HCT116 (cell line): Measurements from ENCODE around the gene SERGEF. TPM values are rescaled to one million over a fixed set of nuclear protein-coding genes. Genes with fewer than 3 reads are reported as not detected.

Source experiments
- ATAC-seq: fragments of 200-7000 bp; cut with Tn5 transposase; 2 replicates; pipeline ENCODE4 v1.9.1; 2020; ENCODE audit warnings: mild to moderate bottlenecking, moderate library complexity
- BruUV-seq: library from RNA; stranded (reverse); fragments of 400-500 nt; replicated peaks from 2 replicates; lab custom pipeline; 2021; lab: Mats Ljungman, UMichigan
- CTCF ChIA-PET: fragments of 300-600 bp; sonication (Branson Sonifier 250); formaldehyde crosslinking; loops from one replicate; lab custom pipeline; 2021; ENCODE audit warnings: antibody characterized with exemption; lab: Charles Lee
- POLR2A ChIA-PET: fragments of 300-600, 350-600 bp; sonication (Branson Sonifier 250); formaldehyde crosslinking; loops from one replicate; lab custom pipeline; 2021; ENCODE audit warnings: antibody characterized with exemption; lab: Charles Lee
- RAD21 ChIA-PET, 2 experiments: fragments of 300-600 bp; sonication (Branson Sonifier 250); formaldehyde crosslinking; loops; one replicate each; lab custom pipeline; 2023; ENCODE audit warnings: low total read pairs in 2 of 2; ENCODE audit not compliant: uncharacterized antibody in 2 of 2, unreplicated experiment in 2 of 2, low non-redundant PET in 1 of 2; lab: Charles Lee
- DNase-seq: peaks from one replicate; pipeline ENCODE4 v3.0.0-alpha.2; 2010; ENCODE audit warnings: low read depth, low spot score
- H2AFZ ChIP-seq: fragments of 200-600 bp; shearing (Covaris generic), sonication (generic); 2 replicates; pipeline ENCODE4 v1.6.1; 2017; ENCODE audit warnings: low read depth, mixed run types, mixed read lengths, antibody characterized with exemption, low read length; ENCODE audit not compliant: poor library complexity, severe bottlenecking
- H3K27ac ChIP-seq: 2 replicates; pipeline ENCODE4 v1.5.1; 2012; ENCODE audit warnings: low read depth, low read length
- H3K27me3 ChIP-seq: fragments of 200-600 bp; sonication (generic); 2 replicates; pipeline ENCODE4 v1.6.1; 2016; ENCODE audit warnings: mixed run types, low read length, mixed read lengths; ENCODE audit not compliant: insufficient read depth
- H3K36me3 ChIP-seq, 2 experiments: fragments of 200-500 bp in 1 of 2; fragments of 200-600 bp in 1 of 2; sonication (Bioruptor generic) in 1 of 2; sonication (generic) in 1 of 2; 2 replicates each; pipeline versions ENCODE4 v1.5.1 to v1.6.1; 2014 to 2016; ENCODE audit warnings: low read length in 2 of 2, inconsistent platforms in 1 of 2, mixed read lengths in 1 of 2, mixed run types in 1 of 2; ENCODE audit not compliant: insufficient read depth in 2 of 2, control insufficient read depth in 1 of 2
- H3K4me1 ChIP-seq, 2 experiments: fragments of 200-600 bp in 1 of 2; sonication (generic) in 1 of 2; 2 replicates each; pipeline versions ENCODE4 v1.5.1 to v1.6.1; 2012 to 2017; ENCODE audit warnings: low read length in 2 of 2, inconsistent platforms in 1 of 2, mild to moderate bottlenecking in 1 of 2, mixed read lengths in 1 of 2, mixed run types in 1 of 2, moderate library complexity in 1 of 2; ENCODE audit not compliant: insufficient read depth in 2 of 2, control insufficient read depth in 1 of 2
- H3K4me2 ChIP-seq: fragments of 200-600 bp; sonication (generic); 2 replicates; pipeline ENCODE4 v1.6.1; 2017; ENCODE audit warnings: mixed run types, low read length, mixed read lengths
- H3K4me3 ChIP-seq, 2 experiments: fragments of 200-600 bp in 1 of 2; sonication (generic) in 1 of 2; replicated peaks in 1 of 2; 2 replicates each; pipeline ENCODE4 v1.5.1; 2011 to 2016; ENCODE audit warnings: low read length in 2 of 2, control low read depth in 1 of 2, low read depth in 1 of 2, mild to moderate bottlenecking in 1 of 2, mixed read lengths in 1 of 2, mixed run types in 1 of 2
- H3K79me2 ChIP-seq: fragments of 200-600 bp; sonication (generic); 2 replicates; pipeline ENCODE4 v1.6.1; 2017; ENCODE audit warnings: mild to moderate bottlenecking, mixed run types, low read length, moderate library complexity, mixed read lengths; ENCODE audit not compliant: insufficient read depth
- H3K9ac ChIP-seq: fragments of 200-600 bp; sonication (generic); 2 replicates; pipeline ENCODE4 v1.6.1; 2016; ENCODE audit warnings: low read length, mixed read lengths
- H3K9me2 ChIP-seq: fragments of 200-600 bp; sonication (generic), shearing (Covaris generic); 2 replicates; pipeline ENCODE4 v1.6.1; 2017; ENCODE audit warnings: mixed run types, mild to moderate bottlenecking, moderate library complexity; ENCODE audit not compliant: insufficient read depth
- H3K9me3 ChIP-seq, 2 experiments: fragments of 200-500 bp in 1 of 2; fragments of 200-600 bp in 1 of 2; sonication (Bioruptor generic) in 1 of 2; sonication (generic) in 1 of 2; 2 replicates each; pipeline ENCODE4 v1.6.1; 2014 to 2017; ENCODE audit warnings: low read length in 2 of 2, mixed read lengths in 2 of 2, inconsistent platforms in 1 of 2, low read depth in 1 of 2, mild to moderate bottlenecking in 1 of 2, mixed run types in 1 of 2, moderate library complexity in 1 of 2; ENCODE audit not compliant: control insufficient read depth in 1 of 2, insufficient read depth in 1 of 2
- H4K20me1 ChIP-seq: fragments of 200-600 bp; sonication (generic), shearing (Covaris generic); 2 replicates; pipeline ENCODE4 v1.6.1; 2017; ENCODE audit warnings: mixed run types, mild to moderate bottlenecking, moderate library complexity; ENCODE audit not compliant: insufficient read depth
- CBX3 ChIP-seq: IDR thresholded peaks from 2 replicates; pipeline ENCODE4 v1.6.1; 2012; ENCODE audit warnings: low read depth
- EGR1 ChIP-seq: IDR thresholded peaks from 2 replicates; pipeline ENCODE4 v1.6.1; 2012; ENCODE audit warnings: low read depth
- ELF1 ChIP-seq: IDR thresholded peaks from 2 replicates; pipeline ENCODE4 v1.6.1; 2012; ENCODE audit warnings: low read depth, borderline replicate concordance
- EZH2 ChIP-seq: fragments of 200-600 bp; sonication (generic); IDR thresholded peaks from 2 replicates; pipeline ENCODE4 v1.6.1; 2017; ENCODE audit warnings: antibody characterized with exemption, mixed run types
- EZH2phosphoT487 ChIP-seq: fragments of 200-600 bp; IDR thresholded peaks from 2 replicates; pipeline ENCODE4 v1.6.1; 2018; ENCODE audit warnings: antibody characterized with exemption, borderline replicate concordance
- JUND ChIP-seq: IDR thresholded peaks from 2 replicates; pipeline ENCODE4 v1.6.1; 2012
- POLR2A ChIP-seq: IDR thresholded peaks from 2 replicates; pipeline ENCODE4 v1.7.0; 2011; ENCODE audit warnings: borderline replicate concordance; ENCODE audit not compliant: insufficient read depth, insufficient read length; ENCODE audit errors: extremely low read depth
- POLR2AphosphoS5 ChIP-seq: IDR thresholded peaks from 2 replicates; pipeline ENCODE4 v1.6.1; 2011; ENCODE audit warnings: mild to moderate bottlenecking, low read depth, low read length, moderate library complexity
- RAD21 ChIP-seq: IDR thresholded peaks from 2 replicates; pipeline ENCODE4 v1.6.1; 2012; ENCODE audit warnings: low read depth, mild to moderate bottlenecking
- SIN3A ChIP-seq: IDR thresholded peaks from 2 replicates; pipeline ENCODE4 v1.6.1; 2012; ENCODE audit warnings: low read depth
- SP1 ChIP-seq: IDR thresholded peaks from 2 replicates; pipeline ENCODE4 v1.6.1; 2012; ENCODE audit warnings: low read depth
- ZFX ChIP-seq: fragments of 450-650 bp; IDR thresholded peaks from 2 replicates; pipeline ENCODE4 v1.6.1; 2017
- ZNF274 ChIP-seq: fragments of 200-500 bp; sonication (Bioruptor generic); IDR thresholded peaks from 2 replicates; pipeline ENCODE4 v1.6.1; 2014; ENCODE audit warnings: mild to moderate bottlenecking, low read depth, low read length, inconsistent platforms
- intact Hi-C: fragments of 100-400 bp; cut with micrococcal nuclease; formaldehyde crosslinking; loops from 2 replicates; pipeline ENCODE4 v1.10.0; 2022
- total RNA-seq: library from RNA; stranded (reverse); gene quantifications from one replicate; pipeline ENCODE4 v1.2.1, GENCODE V29; 2021; ENCODE audit not compliant: unreplicated experiment
- TF ChIP-seq, protein P1 (sequence below): IDR thresholded peaks from 2 replicates; pipeline ENCODE4 v1.6.1; 2012; ENCODE audit warnings: low read depth
- TF ChIP-seq, protein P2 (sequence below), 3 experiments: fragments of 200-600 bp in 1 of 3; sonication (generic) in 1 of 3; IDR thresholded peaks in 2 of 3; conservative IDR thresholded peaks in 1 of 3; 2 replicates each; pipeline ENCODE4 v1.5.1; 2012 to 2017; ENCODE audit warnings: low read depth in 2 of 3, low read length in 2 of 3, antibody characterized with exemption in 1 of 3, borderline replicate concordance in 1 of 3, control low read depth in 1 of 3, mild to moderate bottlenecking in 1 of 3, mixed read lengths in 1 of 3, mixed run types in 1 of 3, moderate library complexity in 1 of 3; ENCODE audit not compliant: insufficient read depth in 1 of 3
- TF ChIP-seq, protein P3 (sequence below): IDR thresholded peaks from 2 replicates; pipeline ENCODE4 v1.6.1; 2011; ENCODE audit warnings: mild to moderate bottlenecking, low read length, moderate library complexity; ENCODE audit not compliant: insufficient replicate concordance; ENCODE audit errors: extremely low read depth
- TF ChIP-seq, protein P4 (sequence below): IDR thresholded peaks from 2 replicates; pipeline ENCODE4 v1.6.1; 2012

Gene SERGEF
- total RNA-seq, 1 experiment from 2014 or later = 32.8 TPM

DNA sequence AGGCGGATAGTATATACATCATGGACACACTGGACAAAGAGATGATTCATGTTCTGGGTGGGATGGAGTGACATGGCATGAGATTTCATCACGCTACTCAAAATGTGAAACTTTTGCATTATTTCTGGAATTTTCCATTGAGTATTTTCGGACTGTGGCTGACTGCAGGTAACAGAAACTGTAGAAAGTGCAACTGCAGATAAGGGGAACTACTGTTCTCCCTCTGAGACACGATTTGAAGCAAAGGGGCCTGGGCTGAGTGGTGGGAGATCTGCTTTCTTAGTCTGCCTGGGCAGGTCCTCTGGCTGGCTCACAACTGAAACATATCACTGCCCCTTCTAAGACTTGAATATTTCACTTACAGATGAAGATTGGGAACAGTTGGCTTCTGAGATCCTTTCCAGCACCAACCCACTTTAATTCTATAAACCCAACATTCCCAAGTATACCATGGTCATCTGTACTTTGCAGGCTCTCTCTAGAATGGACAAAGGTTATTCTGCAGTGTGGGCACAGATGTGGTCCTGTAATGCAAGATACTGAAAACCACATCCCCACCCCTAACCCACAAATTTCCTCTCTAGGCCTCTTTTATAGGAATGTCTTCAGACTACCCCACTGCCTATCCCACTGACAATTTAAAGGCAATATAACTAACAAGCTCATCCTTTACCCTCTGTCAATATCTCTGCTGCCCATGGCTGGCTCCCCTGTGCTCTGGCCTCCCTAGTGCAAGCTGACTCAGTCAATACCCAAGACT lies 157.1 kb downstream of the SERGEF start:
- no peak for ATAC-seq
- H4K20me1 ChIP-seq = no peaks in the 10 kb centered on the region
- intact Hi-C loops = no loop called here
- H2AFZ ChIP-seq = no peak overlapping the region
- CTCF ChIA-PET = interaction anchor here (1.0 kb wide), 1 partner anchor 10 kb away, joined by 3 read pairs; no protein-coding TSS in a partner anchor
- H3K36me3 ChIP-seq = no peaks in the 10 kb centered on the region
- DNase-seq = no peak
- POLR2A ChIA-PET = no interaction called here
- no peak overlapping the region for H3K27ac ChIP-seq
- no peaks in the 10 kb centered on the region for H3K79me2 ChIP-seq
- no peak overlapping the region for H3K4me3 ChIP-seq
- H3K9me3 ChIP-seq = no peaks in the 10 kb centered on the region
- no peak overlapping the region for H3K4me2 ChIP-seq
- TF ChIP-seq JUND (no peak), EGR1 (no peak), SIN3A (no peak), EZH2 (no peak), EZH2phosphoT487 (no peak), ELF1 (no peak), RAD21 (no peak), ZNF274 (no peak), POLR2A (no peak), POLR2AphosphoS5 (no peak), SP1 (no peak), CBX3 (no peak), ZFX (no peak)
- TF ChIP-seq, protein P1, sequence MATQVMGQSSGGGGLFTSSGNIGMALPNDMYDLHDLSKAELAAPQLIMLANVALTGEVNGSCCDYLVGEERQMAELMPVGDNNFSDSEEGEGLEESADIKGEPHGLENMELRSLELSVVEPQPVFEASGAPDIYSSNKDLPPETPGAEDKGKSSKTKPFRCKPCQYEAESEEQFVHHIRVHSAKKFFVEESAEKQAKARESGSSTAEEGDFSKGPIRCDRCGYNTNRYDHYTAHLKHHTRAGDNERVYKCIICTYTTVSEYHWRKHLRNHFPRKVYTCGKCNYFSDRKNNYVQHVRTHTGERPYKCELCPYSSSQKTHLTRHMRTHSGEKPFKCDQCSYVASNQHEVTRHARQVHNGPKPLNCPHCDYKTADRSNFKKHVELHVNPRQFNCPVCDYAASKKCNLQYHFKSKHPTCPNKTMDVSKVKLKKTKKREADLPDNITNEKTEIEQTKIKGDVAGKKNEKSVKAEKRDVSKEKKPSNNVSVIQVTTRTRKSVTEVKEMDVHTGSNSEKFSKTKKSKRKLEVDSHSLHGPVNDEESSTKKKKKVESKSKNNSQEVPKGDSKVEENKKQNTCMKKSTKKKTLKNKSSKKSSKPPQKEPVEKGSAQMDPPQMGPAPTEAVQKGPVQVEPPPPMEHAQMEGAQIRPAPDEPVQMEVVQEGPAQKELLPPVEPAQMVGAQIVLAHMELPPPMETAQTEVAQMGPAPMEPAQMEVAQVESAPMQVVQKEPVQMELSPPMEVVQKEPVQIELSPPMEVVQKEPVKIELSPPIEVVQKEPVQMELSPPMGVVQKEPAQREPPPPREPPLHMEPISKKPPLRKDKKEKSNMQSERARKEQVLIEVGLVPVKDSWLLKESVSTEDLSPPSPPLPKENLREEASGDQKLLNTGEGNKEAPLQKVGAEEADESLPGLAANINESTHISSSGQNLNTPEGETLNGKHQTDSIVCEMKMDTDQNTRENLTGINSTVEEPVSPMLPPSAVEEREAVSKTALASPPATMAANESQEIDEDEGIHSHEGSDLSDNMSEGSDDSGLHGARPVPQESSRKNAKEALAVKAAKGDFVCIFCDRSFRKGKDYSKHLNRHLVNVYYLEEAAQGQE = no peak
- TF ChIP-seq, protein P2, sequence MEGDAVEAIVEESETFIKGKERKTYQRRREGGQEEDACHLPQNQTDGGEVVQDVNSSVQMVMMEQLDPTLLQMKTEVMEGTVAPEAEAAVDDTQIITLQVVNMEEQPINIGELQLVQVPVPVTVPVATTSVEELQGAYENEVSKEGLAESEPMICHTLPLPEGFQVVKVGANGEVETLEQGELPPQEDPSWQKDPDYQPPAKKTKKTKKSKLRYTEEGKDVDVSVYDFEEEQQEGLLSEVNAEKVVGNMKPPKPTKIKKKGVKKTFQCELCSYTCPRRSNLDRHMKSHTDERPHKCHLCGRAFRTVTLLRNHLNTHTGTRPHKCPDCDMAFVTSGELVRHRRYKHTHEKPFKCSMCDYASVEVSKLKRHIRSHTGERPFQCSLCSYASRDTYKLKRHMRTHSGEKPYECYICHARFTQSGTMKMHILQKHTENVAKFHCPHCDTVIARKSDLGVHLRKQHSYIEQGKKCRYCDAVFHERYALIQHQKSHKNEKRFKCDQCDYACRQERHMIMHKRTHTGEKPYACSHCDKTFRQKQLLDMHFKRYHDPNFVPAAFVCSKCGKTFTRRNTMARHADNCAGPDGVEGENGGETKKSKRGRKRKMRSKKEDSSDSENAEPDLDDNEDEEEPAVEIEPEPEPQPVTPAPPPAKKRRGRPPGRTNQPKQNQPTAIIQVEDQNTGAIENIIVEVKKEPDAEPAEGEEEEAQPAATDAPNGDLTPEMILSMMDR (IDR thresholded peaks at IDR 0.05 in 2 of 3, conservative IDR thresholded peaks at IDR 0.05 in 1 of 3; ENCODE audit: borderline replicate concordance in 1 of 3, insufficient read depth in 1 of 3, low read depth in 2 of 3, low read length in 2 of 3) = no peak
- TF ChIP-seq, protein P3, sequence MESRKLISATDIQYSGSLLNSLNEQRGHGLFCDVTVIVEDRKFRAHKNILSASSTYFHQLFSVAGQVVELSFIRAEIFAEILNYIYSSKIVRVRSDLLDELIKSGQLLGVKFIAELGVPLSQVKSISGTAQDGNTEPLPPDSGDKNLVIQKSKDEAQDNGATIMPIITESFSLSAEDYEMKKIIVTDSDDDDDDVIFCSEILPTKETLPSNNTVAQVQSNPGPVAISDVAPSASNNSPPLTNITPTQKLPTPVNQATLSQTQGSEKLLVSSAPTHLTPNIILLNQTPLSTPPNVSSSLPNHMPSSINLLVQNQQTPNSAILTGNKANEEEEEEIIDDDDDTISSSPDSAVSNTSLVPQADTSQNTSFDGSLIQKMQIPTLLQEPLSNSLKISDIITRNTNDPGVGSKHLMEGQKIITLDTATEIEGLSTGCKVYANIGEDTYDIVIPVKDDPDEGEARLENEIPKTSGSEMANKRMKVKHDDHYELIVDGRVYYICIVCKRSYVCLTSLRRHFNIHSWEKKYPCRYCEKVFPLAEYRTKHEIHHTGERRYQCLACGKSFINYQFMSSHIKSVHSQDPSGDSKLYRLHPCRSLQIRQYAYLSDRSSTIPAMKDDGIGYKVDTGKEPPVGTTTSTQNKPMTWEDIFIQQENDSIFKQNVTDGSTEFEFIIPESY = no peak
- TF ChIP-seq, protein P4, sequence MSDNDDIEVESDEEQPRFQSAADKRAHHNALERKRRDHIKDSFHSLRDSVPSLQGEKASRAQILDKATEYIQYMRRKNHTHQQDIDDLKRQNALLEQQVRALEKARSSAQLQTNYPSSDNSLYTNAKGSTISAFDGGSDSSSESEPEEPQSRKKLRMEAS = no peak
- no peaks in the 10 kb centered on the region for H3K4me1 ChIP-seq
- no peaks in the 10 kb centered on the region for H3K27me3 ChIP-seq
- BruUV-seq = no TSS peak
- H3K9me2 ChIP-seq = no peaks in the 10 kb centered on the region
- RAD21 ChIA-PET = no interaction called here
- H3K9ac ChIP-seq = no peak overlapping the region
